DMS 273 (cell line): ENCODE results near the gene N4BP2.

Experiments
- DNase-seq: peaks from one replicate; lab custom pipeline; 2025; ENCODE audit not compliant: unreplicated experiment; lab: John Stamatoyannopoulos, UW

The N4BP2 gene

DNA sequence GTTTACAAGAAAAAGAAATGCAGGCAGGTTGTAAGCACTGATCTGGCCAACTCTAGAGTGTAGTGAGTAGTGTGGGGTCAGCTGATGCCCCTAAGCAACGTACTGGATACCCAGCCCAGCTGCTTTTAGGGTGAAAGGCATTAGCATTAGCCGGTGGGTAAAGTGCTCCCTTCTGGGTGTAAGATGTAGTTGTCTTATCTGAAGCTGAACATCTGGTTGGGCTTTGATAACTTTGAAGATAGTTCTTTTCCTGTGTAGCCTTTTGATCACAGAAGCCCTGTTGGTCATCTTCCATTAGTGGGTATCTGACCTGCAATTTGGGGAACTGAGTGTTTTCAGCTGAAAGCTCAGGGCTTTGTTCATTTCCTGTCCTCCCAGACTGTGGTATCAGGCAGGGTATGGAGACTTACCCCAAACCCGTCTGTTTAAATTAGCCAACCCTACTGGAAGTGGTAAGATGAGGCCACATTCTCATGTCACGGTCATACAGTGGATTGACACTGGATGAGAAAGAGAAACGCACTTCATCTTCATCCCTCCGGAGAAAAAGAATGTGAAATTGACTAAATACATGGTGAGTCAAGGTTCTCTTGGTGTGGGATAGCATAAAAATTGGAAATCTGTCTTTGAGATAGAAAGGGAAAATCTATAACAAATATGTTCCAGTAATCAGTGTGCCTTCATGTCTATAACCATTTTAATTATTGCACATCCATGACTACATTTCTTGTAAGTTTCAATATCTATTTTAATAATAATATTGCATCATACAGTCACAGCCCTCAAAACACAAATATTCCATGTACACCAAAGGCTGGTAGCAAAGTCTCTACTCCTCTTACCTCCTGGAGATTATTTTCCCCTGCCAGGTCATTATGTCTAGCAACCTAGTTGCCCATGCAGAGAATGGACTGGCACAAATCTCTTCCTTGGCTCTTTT is 148.9 kb downstream of the N4BP2 start:
- no peak for DNase-seq

- no peak for DNase-seq
Observed at GRCh38 chr4:40206426-40206825, 149.8 kb downstream of the N4BP2 start.
